ENCODE data around the gene LYRM4.

- no peak for TF ChIP-seq POLR2A (IDR thresholded peaks at IDR 0.05)
- TF ChIP-seq, protein P1, sequence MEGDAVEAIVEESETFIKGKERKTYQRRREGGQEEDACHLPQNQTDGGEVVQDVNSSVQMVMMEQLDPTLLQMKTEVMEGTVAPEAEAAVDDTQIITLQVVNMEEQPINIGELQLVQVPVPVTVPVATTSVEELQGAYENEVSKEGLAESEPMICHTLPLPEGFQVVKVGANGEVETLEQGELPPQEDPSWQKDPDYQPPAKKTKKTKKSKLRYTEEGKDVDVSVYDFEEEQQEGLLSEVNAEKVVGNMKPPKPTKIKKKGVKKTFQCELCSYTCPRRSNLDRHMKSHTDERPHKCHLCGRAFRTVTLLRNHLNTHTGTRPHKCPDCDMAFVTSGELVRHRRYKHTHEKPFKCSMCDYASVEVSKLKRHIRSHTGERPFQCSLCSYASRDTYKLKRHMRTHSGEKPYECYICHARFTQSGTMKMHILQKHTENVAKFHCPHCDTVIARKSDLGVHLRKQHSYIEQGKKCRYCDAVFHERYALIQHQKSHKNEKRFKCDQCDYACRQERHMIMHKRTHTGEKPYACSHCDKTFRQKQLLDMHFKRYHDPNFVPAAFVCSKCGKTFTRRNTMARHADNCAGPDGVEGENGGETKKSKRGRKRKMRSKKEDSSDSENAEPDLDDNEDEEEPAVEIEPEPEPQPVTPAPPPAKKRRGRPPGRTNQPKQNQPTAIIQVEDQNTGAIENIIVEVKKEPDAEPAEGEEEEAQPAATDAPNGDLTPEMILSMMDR (IDR thresholded peaks at IDR 0.05): no peak
These were observed 170.1 kb downstream of the LYRM4 start for GRCh38 chr6:5090603-5091002.

All from esophagus squamous epithelium (tissue), 4 donors.